ENCODE measurements around the gene CBX4.
"Not testable (repeated sequence)": the region's sequence is repeated elsewhere in the genome, so short reads cannot be mapped to it uniquely, and the experiment has no call there.

CBX4 gene

DNA sequence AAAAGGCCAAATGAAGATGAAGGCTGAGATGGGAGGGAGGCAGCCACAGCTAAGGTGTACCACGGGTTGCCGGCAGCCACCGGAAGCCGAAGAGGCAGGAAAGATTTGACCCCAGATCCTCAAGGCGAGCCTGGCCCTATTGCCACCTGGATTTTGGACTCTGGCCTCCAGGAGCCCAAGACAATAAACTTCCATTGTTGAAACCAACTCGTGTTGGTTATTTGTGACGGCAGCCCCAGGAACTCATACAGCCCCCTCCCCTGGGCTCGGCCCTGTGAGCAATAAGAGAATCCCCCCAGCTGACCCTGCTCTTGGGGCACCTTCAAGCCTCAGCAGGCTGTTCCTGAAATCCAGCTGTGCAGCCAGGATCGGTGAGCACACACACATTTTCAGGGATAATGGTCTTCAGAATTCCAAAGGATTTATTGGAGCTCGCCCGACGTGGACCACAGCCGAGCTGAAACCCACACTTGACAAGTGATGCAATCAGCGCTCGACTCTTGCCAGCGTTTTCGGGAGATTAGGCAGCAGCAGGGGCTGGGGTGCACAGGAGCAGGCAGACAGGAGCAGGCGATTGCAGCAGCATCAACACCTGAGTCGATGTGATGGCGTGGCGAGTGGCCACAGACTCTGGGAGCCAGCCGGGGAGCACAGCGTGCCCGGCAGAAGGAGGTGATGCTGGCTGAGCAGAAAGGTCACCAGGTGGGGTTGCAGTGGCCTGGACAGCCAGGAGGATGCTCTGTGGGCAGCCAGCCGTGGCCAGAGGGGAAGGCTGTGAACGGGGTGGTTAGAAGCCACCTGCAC lies 22.4 kb upstream of the CBX4 start:
- DNase-seq (ENCODE audit: low read depth): no peak
- TF ChIP-seq, protein P1, sequence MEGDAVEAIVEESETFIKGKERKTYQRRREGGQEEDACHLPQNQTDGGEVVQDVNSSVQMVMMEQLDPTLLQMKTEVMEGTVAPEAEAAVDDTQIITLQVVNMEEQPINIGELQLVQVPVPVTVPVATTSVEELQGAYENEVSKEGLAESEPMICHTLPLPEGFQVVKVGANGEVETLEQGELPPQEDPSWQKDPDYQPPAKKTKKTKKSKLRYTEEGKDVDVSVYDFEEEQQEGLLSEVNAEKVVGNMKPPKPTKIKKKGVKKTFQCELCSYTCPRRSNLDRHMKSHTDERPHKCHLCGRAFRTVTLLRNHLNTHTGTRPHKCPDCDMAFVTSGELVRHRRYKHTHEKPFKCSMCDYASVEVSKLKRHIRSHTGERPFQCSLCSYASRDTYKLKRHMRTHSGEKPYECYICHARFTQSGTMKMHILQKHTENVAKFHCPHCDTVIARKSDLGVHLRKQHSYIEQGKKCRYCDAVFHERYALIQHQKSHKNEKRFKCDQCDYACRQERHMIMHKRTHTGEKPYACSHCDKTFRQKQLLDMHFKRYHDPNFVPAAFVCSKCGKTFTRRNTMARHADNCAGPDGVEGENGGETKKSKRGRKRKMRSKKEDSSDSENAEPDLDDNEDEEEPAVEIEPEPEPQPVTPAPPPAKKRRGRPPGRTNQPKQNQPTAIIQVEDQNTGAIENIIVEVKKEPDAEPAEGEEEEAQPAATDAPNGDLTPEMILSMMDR (IDR thresholded peaks at IDR 0.05; ENCODE audit: low read depth, low read length, missing control alignments): no peak
- in situ Hi-C loops (cut with HindIII; ENCODE audit: low sequenced_read_pairs): no loop called here
- H3K4me3 ChIP-seq (ENCODE audit: low read depth, low read length): no peak overlapping the region

DNA sequence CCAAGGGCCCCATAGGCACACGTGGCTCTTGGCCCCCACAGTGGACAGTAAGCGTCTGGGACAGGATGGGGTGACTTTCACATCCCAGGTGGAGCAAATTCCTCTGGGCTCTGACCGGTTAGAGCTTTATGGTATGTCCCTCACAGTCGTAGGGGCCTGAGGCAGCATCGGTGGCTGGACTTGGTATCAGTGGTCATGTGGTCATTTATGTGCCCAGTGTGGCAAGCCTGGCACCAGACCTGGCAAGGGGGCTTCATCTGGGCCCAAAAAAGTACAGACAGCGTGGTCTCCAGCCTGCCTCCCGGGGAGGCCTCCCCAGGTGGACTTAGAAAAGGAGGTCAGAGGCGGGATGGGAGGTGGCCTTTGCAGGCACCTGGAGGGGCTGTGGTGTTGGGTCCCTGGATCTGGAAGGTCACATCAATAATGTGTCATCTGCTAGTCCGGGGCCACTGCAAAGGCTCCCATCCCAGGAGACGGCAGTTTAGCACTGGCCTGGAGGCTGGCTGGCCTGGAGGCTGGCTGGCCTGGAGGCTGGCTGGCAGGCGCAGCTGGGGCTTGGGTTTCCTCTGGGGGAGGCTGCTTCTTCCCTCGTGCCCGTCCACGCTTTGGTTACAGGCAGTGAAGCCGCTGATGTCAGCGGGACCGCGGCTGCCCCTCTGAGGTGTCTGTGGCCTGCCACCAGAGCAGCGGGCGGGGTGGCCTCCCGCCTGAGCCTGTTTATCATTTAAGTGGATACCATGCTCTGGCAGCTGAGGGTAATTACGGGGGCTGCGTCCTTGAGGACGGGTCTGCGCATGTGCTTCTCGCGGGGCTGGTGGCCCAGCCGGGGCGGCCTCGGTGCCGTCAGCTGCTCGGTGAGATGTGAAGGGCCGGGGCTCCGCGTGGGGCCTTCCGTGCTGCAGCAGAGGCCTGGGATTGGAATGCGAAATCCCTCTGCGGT lies 20.7 kb upstream of the CBX4 start:
- TF ChIP-seq, protein P1 (IDR thresholded peaks at IDR 0.05; ENCODE audit: low read depth, low read length, missing control alignments): no peak
- no peak for DNase-seq (ENCODE audit: low read depth)
- in situ Hi-C loops (cut with HindIII; ENCODE audit: low sequenced_read_pairs): no loop called here
- no peak overlapping the region for H3K4me3 ChIP-seq (ENCODE audit: low read depth, low read length)

DNA sequence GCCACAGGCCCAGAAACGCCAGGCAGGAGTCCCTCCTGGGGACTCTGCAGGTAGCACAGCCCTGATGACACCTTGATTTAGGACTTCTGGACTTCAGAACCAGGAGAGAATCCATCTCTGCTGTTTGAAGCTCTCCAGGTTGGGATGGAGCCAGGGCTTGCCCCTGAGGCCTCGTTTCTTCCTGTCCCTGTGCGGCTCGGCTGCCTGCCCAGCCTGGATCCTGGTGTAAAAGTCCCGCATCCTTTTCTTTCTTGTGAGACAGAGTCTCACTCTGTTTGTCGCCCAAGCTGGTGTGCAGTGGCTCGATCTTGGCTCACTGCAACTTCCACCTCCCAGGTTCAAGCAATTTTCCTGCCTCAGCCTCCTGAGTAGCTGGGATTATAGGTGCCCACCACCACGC lies 17.9 kb upstream of the CBX4 start:
- DNase-seq (ENCODE audit: low read depth): no peak
- in situ Hi-C loops (cut with HindIII; ENCODE audit: low sequenced_read_pairs): no loop called here
- TF ChIP-seq, protein P1 (IDR thresholded peaks at IDR 0.05; ENCODE audit: low read depth, low read length, missing control alignments): no peak
- no peak overlapping the region for H3K4me3 ChIP-seq (ENCODE audit: low read depth, low read length)

DNA sequence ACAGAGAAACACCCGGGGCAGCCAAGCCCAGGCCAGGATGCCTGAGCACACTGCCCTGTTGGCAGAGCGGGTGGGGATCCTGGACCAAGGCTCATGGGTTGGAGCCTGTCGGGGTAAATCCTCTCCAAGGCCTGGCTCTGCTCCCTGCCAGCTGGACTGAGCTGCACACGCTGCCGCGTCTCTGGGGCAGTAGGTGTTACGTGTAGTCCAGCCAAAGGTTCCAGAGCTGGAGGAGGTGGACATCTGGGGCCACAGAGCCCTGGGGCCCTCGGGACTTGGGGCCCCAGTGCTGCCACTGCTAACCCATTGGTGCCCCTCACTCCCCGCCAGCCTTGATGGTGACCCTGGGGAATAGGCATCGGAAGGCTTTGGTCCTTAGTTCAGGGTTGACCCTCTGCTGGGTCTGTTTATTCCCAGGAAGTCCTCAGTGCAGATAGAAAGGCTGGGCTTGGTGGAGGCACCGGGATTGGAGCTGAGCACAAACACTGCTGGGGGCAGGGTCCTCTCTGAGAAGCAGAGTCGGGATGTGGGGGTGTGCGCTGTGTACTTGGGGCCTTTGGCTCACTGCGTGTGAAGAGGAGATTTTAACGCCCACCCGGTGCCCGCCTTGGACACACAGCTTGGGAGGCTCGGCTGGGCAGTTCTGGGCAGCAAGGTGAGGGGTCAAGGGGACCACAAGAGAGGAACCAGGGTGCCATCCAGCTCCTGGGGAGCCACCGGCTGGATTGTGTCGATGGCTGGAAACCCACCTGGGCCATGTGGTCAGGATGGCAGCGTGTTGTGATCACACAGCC lies 16.3 kb upstream of the CBX4 start:
- in situ Hi-C loops (cut with HindIII; ENCODE audit: low sequenced_read_pairs): no loop called here
- DNase-seq (ENCODE audit: low read depth): no peak
- TF ChIP-seq, protein P1 (IDR thresholded peaks at IDR 0.05; ENCODE audit: low read depth, low read length, missing control alignments): no peak
- H3K4me3 ChIP-seq (ENCODE audit: low read depth, low read length): no peak overlapping the region

DNA sequence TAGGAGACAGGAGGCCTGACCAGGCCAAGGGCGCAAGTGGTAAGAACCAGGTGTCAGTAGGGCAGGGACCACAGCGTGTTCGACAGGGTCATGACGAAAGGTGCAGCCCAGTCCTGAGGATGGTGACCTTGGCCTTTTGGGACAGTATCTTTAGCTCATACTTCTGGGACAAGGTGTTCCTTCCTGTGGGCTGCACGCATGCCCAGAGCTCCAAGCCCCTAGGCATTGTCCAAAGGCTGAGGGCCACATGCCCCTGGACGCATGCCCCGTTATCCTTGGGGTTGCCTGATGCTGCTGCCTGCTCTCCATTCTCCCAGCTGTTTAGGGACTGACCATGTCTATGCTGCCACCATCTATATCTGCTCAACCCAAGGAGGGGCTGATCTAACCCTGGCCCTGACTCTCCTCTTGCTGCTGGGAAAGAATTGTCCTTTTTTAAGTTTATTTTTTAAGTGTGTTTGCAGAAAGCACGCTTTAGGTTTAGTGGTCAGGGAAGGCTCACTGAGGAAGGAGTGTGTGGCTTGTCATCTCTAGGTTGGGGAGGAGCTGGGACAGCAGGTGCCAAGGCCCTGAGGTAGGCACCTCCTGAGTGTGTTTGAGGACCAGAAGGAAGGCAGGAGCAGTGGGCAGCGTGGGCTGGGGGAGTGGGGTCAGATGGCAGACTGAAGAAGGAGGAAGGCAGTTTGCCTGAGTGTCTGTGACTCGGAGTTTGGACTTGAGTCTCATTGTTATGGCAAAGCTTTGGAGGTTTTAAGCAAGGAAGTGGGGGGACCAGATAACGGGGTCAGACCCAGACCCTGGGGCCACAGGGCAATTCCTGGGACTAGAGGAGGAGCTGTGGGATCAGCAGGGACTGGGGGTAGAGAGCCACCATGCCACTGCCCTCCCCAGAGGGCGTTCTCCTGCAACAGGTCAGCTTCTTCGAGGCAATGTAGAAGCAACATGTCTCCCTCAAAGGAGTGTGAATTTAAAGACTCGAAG lies 15.1 kb upstream of the CBX4 start:
- in situ Hi-C loops (cut with HindIII; ENCODE audit: low sequenced_read_pairs): no loop called here
- no peak overlapping the region for H3K4me3 ChIP-seq (ENCODE audit: low read depth, low read length)
- no peak for DNase-seq (ENCODE audit: low read depth)
- TF ChIP-seq, protein P1 (IDR thresholded peaks at IDR 0.05; ENCODE audit: low read depth, low read length, missing control alignments): no peak

DNA sequence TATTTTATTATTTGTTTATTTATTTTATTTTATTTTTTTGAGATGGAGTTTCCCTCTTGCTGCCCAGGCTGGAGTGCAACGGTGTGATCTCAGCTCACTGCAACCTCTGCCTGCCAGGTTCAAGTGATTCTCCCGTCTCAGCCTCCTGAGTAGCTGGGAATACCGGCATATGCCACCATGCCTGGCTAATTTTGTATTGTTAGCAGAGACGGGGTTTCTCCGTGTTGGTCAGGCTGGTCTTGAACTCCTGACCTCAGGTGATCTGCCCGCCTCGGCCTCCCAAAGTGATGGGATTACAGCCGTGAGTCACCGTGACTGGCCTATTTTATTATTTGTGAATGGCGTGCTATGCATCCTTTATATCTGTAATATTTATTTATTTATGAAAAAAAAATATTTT lies 13.9 kb upstream of the CBX4 start:
- DNase-seq (ENCODE audit: low read depth); H3K4me3 ChIP-seq (ENCODE audit: low read depth, low read length); in situ Hi-C loops (cut with HindIII; ENCODE audit: low sequenced_read_pairs): not testable (repeated sequence)
